C1 segment of cervical spinal cord (tissue), 14 donors: Measurements from ENCODE around the gene UBASH3B.

Source experiments
- DNase-seq, 14 donors: peaks; one replicate each; lab custom pipeline; 2025; lab: John Stamatoyannopoulos, UW

UBASH3B gene

GRCh38 chr11:122751292-122752070, 96.0 kb downstream of the UBASH3B start:
- peak in 1 of 14 donors; percentile 85 for DNase-seq

GRCh38 chr11:122754028-122754427, 98.5 kb downstream of the UBASH3B start:
- no peak for DNase-seq

DNA sequence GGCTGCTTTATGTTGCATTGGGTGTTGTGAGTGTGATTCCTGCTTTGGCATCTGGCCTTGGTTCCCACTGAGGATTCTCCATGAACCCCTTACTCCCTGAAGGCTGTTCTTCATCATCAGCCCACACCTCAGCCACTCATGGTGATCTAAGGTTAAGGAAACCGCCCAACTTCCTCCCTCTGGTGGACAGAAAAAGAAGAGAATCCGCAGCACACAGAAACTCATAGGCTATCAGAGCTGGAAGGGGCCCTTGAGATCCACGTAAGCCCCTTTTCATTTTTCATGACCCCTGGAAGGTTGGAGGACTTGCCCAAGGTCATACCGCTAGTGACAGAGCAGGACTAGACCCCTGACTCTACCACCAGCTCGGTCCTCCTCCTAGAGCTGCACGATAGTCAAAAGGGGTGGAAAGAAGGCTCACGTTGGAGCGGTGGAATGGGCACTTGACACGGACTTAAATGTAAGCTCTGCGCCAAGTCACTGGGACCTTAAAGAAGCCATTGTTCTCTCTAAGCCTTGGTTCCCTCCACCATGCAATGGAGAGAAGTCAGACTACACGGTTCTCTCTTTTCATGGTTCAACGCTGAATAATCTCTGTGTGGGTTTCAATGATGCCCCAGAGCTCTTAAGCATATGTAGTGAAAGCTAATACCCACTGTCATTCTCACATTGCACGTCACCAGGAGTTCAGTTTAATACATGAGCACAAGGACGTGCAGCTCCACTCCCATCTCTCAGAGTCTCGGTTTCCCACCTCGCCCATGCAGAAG, 99.2 kb downstream of the UBASH3B start:
- DNase-seq: no peak

DNA sequence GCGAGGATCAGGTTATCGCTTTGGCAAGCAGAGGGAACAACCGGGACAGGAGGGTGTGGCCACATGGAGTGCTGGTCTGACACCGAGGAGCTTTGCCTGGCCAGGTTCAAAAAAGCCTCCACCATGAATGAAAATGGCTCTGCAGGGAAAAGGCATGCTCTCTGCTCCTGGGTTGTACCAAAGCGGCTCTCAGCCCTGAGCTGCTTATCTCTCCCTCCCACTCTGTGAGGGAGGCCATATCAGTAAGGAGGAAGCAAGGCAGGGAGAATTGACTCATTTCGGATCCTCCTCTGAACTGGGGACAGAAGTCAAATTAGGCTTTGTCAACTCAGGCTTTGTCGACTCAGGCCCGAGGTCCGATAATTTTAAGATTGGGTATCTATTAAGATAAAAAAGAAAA, 99.9 kb downstream of the UBASH3B start:
- peak in 1 of 14 donors; percentile 38 for DNase-seq

DNA sequence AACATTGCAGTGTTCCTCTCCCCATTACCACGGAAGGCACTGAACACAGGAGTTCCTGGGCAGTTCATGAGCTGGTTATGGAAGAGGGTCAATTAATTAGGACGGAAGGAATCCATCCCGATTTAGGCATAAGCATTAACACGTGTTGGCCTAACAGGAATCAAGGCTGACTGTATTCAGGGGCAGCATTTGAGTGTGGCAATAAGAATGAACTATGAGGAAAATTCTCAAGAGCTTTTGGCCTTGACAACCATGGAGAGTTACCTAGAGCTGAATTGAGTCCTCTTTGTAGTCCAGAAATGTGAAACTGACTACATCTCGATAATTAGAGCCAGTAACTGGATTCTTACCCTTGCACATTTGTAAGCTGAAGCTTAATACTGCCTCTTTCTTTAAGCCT, 100.4 kb downstream of the UBASH3B start:
- DNase-seq: no peak

DNA sequence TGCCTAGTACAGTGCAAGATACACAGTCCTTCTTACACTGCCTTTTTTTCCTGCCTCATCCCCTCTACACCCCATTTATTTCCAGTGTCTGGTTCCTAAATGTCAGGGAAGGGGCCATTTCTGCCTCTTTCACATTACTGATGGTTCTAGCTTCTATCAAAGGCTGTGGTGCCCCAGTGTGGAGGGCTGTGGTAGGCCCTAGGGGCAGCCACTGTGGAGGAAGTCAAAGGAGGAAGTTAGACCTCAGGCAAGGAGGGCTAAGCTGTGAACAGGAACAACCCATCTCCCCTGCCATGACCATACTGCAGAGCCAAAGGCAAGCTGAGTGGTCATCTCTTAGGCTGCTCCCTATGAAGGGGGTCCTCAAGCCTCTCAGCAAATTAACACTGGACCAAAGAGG, 100.9 kb downstream of the UBASH3B start:
- peak in 4 of 14 donors; percentile 10 to 36 (median 31) for DNase-seq

GRCh38 chr11:122757201-122757600, 101.7 kb downstream of the UBASH3B start:
- no peak for DNase-seq

- DNase-seq: no peak
Observed at GRCh38 chr11:122758339-122758738, 102.8 kb downstream of the UBASH3B start.

DNA sequence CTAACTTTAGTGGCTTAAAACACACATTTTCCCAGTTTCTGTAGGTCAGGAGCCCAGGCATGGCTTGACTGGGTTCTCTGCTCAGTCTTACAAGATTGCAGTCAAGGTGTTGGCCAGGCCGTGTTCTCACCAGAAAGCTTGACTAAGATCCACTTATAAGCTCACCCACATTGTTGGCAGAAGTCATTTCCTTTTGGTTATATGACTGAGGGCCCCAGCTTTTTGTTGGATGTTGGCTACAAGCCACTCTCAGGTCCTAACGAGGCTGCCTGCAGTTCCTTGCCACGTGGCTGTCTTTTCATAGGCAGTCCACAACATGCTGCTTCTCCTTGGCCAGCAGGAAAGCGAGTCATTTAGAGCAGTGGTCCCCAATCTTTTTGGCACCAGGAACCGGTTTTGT, 103.5 kb downstream of the UBASH3B start:
- peak in 1 of 14 donors; percentile 30 for DNase-seq

DNA sequence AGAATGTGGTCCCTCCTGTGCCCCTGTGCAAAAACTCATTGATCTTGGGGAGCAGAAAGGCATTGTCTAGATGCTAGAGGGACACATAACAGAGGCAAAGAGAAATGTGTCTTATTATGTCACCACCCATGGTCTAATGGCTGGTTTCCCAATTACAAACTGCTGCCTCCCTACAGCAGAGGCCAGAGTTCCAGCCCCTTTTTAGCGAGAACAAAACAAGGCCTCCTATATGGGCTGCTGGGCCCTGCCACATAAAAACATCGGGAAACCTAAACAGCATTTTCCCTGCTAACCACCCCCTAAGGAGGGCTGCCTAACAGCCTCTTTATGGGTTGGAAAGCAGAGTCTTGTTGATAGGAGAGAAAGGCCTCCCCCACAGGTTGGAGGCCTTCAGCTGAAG, 107.6 kb downstream of the UBASH3B start:
- no peak for DNase-seq

DNA sequence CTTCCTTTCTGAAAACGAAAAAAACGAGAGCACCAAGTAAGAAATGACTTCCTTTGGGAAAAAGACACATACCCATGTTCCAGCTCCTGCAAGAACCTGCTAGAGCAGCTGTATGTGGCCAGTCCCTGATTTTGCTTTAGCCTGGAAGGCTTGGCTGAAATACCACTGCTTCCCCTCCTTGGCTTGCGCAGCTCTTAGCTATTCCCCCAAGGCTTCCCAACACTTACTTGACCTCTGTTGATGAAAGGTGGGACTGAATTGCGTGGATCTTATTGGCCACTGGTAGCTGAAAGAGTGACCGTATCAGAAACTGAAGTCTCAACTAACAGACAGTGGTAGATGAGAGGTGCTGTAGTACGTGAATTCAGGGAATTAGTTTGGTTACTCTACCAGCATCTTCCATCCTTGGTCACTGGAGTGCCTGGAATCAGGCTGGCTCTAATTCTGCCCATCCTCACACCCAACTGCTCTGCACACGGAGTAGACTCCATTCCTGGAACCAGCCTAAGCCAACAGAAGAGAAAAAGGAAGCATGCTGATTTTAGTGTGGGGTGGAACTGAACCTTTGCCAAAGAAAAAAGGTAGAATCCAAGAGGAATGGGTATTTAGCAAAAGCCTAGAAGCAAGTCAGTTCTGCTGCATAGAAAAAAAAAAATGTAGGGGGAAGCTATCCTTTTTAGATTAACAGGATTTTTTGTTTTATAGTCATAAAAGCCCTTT, 109.0 kb downstream of the UBASH3B start:
- peak in 1 of 14 donors; percentile 85 for DNase-seq

- DNase-seq: no peak
Observed at GRCh38 chr11:122765487-122766131, 110.1 kb downstream of the UBASH3B start.

DNA sequence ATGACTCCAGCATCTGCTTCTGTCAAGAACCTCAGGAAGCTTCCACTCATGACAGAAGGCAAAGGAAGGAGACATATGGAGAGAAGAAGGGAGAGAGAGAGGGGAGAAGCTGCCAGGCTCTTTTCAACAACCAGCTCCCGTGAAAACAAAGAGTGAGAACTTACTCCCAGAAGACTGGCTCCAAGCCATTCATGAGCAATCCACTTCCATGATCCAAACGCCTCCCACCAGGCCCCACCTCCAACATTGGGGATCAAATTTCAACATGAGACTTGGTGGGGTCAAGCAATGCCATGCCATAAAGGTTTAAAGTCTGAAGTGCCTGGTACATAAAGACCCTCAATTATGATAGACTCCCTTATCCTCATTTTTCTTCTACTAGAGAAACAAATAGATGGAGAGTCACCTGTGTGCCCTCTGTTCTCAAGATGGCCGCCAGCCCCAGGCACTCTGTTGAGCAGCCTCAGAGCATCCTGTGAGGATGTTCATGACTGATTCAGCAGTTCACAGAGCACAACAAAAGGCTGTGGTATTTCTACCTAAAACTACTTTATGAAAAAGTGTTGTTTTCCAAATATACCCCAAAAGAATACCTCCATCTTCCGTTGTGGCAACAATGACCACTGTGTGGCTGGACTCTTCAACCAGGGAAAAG, 113.7 kb downstream of the UBASH3B start:
- DNase-seq: no peak

GRCh38 chr11:122772945-122773344, 117.4 kb downstream of the UBASH3B start:
- no peak for DNase-seq

DNA sequence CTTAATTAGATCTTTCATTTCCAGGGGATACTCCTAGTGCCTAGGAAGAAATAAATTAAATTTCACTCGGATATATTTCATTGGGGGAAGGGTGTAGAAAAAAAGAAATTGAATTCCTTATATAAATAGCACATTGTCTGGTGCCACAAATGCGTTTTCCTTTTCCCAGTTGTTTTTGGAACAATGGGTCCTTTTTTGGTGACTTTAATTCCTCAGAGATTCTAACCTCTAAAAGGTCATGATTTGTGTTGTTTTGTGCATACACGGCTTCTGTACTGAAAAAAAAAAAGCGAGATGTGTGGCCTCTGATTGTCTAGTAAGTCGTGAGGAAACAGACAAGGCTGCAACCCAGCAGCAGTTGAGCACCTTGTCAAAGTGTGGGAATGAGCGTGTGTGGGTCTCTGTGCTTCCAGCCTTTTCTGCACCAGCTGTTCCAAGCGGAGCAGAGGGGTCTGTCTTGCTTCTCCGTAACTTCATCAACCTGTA, 118.3 kb downstream of the UBASH3B start:
- no peak for DNase-seq

GRCh38 chr11:122775675-122776271, 120.3 kb downstream of the UBASH3B start:
- no peak for DNase-seq

GRCh38 chr11:122776546-122776945, 121.0 kb downstream of the UBASH3B start:
- DNase-seq: no peak

DNA sequence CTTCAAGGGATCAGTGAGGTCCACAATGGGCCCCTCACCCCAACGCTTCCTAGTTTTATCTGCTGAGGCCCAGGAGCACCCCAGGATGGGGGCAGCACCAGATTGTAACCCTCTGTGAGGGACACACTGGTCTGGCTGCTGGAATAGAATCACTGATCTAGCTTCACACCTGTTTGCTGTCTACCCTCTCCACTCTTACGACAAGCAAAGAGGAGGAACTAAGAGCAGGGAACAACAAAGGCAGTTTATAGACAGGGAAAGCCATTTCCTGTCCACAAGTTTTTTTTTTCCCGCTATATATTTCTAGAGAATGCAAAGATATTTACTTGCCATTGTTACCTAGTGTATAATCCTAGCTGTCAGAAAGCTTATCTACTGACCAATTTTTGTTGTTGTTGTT, 121.8 kb downstream of the UBASH3B start:
- no peak for DNase-seq

DNA sequence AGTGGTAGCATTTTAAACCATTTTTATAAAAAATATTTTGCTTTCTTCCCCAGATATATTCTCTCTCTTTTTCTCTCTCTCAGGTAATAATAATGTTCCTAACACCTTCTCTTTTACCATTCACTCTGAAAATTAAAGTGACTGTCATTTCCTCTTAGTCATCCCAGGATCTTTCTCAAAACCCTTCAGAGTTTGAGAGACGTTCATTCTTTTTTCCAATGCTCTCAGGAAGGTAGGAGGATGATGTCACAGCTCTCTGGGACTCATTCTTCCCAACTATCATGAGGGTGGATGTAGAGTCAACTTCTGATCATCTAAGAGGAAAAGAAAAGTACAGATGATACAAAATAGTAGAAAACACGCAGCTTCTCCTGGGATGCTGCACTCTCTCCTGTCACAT, 122.6 kb downstream of the UBASH3B start:
- DNase-seq: no peak

DNA sequence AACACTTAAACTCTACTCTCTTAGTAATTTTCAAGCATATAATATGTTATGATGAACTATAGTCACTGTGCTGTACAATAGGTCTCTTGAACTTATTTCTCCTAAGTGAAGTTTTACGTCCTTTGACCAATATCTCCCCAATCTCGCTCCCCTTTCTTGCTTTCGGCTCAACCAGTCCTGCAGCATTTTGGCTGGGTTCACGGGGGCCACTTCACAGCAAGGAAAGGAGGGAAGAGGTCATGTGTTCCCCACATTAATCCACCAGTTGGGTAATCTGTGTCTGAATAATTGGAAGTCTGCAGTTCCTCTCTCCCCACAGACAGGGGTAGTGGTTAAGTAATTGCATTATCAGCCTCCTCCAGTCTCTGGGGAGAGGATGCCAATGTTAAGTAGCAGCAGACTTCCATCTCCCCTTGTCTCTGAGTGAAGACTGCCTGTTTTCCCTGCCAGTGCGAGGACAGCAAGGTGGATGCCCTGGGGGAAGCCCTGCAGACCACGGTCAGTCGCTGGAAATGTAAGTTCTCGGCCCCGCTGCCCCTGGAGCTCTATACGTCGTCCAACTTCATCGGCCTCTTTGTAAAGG, 123.6 kb downstream of the UBASH3B start:
- no peak for DNase-seq
